HG03025 (cell line): ENCODE measurements around the gene EZR.

Experiments used
- ATAC-seq: cut with Tn5 transposase; IDR thresholded peaks from one replicate; pipeline ENCODE4 v1.9.1; 2021; ENCODE audit warnings: mild to moderate bottlenecking, moderate library complexity; ENCODE audit not compliant: unreplicated experiment, low FRiP score

Gene EZR

DNA sequence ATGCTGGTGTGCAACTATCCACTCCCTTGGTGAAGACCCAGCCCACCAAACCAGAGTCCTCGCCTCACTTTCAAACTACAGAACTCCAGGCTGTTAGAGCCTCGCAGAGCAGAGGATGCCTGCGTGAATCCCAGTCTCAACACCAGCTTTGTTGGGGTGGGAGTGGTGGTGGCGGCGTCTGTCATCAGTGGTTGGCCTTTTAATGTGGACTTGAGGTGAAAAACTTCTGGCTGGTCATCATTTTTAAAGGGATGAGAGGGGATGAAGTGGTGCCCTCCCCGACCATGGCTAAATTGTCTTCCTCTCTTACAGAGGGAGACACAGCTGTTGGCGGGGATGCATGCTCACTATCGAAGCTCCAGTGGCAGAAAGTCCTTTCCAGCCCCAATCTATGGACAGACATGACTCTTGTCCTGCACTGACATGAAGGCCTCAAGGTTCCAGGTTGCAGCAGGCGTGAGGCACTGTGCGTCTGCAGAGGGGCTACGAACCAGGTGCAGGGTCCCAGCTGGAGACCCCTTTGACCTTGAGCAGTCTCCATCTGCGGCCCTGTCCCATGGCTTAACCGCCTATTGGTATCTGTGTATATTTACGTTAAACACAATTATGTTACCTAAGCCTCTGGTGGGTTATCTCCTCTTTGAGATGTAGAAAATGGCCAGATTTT is 54.9 kb downstream of the EZR start:
- ATAC-seq, result no peak

DNA sequence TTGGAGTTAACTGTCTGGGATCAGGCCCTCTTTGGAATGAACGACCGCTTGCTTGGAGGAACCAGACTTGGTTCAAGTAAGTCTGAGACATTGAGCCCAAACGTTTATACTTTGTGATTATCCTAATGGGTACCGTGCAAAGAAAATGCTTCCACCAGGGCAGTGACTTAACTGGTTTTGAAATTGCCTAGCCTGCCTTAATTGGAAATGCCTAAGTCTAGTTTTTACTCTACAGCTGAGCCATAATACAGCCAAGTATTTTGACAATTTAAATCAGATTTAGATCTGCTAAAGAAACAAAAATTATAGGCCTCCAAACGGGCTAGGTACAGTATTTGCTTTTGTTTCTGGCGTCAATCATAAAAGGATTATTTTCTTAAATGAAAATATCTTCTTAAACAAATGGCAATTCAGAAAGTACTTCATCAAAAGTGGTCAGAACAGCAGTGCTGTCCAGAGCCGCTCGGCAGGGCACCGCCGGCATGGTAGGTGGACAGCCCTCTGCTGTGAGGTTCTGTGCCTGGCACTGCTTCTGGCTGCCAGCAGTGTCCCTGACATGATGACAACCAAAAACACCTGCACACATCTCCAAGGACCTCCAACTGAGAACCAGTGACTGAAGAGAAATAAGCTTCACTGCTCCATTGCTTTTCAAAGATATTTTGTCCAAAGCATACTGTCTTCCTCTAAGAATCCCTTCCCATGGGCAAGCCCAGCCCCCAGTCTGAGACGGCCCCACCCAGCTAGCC is 55.6 kb downstream of the EZR start:
- no peak for ATAC-seq

DNA sequence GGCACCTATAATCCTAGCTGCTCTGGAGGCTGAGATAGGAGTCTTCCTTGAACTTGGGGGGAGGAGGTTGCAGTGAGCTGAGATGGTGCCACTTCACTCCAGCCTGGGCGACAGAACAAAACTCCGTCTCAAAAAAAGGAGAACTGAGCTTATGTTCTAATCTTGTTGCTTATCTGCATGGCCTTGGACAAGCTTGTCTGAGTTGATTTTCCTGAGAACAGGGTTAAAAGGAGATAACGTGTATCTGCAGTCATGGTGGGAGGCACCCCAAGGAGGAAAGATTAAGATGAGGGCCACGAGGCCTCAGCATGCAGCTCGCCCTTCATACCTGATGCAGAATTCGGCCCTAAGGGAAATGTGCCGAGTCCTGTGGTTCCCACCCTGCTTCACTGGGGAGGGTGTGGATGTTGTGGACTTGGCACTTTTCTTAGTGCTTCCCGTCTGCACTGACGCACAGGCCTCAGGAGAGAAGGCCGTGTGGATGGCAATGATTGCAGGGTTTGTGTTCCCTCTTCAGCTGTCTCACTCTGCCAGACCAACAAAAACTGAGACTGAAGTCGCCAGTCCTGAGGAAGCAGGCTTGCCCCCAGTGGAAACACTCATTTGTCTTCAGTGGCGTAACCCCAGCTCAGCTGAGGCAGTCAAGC is 56.3 kb downstream of the EZR start:
- ATAC-seq, result no peak

DNA sequence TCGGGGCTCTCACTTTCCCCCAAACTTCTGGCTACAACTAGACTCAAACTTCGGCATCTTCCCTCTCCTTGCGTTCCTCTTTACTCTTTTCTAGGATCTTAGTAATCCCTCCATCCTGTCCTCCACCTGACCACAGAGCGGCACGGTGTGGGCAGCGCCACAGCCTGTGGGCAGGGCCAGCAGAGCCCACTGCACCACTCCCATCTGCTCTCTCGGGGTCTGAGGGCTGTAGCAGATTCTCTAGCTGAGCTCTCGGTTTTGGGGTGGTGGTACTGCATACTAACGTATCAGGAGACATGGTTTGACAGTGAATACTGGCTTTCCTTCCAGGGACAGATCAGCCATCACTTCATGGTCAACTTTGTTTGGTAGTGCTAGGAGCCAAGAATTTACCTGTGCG is 57.4 kb downstream of the EZR start:
- ATAC-seq, result no peak

DNA sequence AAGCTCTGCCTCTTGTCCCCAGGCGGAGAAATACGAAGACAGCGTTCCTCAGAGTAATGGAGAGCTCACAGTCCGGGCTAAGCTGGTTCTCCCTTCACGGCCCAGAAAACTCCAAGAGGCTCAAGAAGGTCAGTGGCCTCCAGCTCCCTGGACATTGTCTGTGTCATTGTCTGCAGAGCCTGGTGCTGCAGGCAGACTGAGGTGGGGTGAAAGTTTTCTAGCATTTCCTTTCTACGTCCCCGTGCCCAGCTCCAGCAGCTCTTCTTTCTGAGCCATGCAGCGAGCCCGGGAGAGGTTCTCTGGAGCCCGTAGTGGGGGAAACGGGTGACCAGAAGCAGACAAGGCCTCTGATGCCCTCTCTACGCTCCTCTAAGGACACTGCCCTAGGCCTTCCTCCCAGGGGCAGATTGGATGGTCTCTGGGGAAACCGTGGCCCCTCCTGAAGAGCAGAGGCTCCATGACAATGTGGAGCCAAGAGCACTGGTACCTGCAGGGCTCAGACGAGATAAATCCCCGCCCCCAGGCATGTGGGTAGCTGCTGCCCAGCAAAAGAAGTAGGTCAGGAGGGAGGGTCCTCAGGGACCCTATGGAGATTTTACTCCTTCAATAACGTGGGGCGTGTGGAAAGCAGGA is 58.4 kb downstream of the EZR start:
- no peak for ATAC-seq

DNA sequence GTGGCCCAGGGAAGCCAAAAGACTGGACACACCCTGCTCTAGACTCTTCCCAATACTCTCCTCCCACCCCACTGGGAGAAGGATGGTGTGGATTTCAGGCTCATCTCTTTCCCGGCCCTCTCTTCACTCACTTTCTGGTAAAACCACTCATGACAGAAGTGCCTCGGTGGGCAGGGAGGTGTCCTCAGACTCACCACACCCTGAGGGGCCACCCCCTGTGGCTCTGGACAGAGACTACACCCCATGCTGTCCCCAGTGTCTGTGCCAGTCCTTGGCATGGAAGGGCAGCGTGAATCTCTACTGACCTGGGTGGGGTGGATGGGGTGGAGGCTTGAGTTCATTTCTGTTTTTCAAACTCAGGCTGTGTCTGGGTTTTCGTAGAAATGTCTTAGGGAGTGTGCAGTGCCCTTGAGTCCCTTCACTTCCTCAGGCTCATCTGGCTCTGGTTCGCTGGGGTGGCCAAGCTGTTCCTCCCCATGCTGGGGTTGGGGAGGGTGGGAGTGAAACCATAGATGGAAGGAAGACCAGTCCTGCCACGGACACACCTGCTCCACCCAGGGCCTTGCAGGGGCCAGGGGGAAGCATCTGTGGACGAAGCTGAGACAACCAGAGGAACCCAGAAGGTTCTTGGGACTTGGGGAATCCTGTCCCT is 59.1 kb downstream of the EZR start:
- no peak for ATAC-seq

DNA sequence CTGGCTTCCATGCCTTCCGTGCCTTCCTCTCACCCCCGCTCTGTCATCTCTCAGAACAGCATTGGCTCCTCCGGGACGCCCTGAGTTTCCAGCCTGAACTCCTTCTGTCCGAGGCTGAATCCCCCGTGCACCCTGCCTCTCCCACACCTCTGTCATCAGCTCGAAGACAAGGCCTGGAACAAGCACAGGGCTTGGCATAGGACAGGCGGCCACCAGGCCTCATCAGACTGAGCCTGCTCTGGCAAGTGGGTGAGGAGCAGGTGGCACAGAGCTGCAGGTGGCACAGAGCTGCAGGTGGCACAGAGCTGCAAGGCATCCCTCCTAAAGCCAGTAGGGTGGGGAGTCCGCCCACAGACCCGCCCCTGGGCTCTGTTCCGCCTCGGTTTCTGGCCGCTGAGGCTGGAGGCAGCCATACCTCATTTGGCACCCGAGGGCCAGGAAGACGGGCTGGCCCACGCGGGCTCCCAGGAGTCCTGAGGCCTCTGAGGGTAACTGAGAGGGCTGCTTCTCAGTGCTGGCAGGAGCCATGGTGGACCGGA is 60.2 kb downstream of the EZR start:
- ATAC-seq, result no peak

DNA sequence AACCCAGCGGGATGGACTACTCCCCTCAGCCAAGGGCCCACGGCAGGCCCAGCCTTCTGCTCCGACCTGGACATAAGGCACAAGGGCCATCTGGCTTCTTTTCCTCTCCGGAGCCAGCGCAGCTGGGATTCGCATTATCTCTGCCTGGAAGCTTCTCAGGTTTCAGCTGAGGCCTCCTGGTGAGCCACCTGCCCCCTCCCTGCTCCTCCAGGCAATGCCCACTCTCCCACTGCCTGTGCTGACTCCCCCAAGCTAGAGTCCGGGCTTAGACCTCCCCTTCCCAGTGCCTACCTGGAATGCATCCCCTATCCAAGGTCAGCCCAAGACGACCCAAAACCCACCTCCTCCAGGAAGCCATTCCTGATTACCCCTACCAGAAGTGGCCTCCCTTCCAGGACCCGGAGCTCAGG is 60.7 kb downstream of the EZR start:
- no peak for ATAC-seq

DNA sequence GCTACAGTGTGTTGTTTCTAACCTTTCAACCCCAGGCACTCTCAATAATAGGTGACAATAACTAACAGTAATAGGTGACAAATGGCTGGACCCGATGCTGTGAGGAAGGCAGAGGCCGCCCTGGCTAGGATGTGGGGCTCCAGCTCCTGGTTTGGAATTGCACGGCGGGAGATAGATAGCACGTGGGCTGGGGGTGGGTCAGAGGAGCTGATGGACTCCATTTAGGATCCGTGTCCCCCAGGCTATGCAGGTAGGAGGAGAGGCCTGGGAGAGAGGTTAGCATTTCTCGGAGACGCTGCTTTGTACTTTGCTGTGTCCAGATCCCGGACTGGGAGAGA is 61.4 kb downstream of the EZR start:
- no peak for ATAC-seq

DNA sequence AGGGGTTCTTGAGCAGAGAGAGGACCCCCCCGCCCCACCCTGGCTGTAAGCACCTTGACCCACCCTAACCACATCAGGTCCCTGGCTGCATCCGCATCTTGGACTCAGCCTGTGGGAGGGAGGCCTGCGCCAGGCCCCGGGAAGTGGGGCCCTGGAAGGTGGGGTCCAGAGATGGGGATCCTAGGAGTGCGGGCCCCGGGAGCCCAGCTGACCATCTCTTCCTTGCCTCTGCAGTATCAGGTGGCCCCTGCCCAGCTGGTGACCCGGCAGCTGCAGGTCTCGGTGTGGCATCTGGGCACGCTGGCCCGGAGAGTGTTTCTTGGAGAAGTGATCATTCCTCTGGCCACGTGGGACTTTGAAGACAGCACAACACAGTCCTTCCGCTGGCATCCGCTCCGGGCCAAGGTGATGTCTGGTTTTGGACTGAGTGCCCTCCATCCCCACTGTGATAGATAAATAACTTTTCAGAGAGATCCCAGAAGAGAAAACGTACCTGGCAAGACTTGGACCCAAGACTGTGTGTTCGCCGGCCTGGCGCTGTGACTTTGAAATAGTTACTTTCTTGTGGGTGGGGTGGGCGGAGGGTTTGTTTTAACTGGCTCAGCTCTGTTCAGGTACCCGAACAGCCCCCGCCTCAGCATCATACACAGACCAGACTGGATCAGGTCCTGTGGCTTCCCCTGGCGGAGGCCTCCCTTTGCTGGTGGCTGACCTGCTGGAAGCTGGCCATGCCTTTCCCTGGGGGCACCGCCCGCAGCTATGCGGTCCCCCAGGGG is 62.0 kb downstream of the EZR start:
- ATAC-seq, result no peak

DNA sequence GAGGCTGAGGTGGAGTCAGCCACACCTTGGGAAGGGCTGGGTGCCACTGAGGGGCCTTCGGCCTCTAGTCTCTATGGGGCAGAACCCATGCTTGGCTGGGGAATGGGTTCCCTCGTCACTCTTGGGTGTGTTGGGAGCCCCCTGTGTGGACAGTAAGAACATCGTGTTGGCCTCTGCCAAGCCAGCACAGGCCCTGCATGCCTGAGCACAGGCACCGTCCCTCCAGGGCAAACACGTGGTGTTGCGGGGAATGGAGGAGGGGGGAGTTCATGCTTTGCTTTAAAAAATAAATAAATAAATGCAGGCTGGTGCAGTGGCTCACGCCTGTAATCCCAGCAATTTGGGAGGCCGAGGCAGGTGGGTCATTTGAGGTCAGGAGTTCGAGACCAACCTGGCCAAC is 63.0 kb downstream of the EZR start:
- ATAC-seq, result no peak

DNA sequence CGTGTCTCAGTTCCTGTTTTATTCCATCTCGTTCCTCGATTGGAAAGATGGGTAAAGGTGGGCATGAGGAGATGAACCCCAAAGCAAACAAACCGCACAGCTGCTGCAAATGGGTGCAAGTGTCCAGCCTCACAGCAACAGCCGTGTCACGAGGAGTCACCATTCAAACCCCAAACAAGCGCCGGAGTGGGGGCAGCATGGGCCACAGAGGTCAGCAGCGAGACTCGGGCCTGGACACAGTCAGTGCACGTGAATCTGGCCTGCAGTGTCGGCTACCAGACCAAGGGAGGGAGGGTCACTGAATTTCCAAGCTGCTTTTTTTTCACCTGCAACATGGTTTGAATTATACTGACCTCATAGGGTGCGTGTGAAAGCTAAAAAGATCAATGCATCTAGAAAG is 63.5 kb downstream of the EZR start:
- no peak for ATAC-seq

DNA sequence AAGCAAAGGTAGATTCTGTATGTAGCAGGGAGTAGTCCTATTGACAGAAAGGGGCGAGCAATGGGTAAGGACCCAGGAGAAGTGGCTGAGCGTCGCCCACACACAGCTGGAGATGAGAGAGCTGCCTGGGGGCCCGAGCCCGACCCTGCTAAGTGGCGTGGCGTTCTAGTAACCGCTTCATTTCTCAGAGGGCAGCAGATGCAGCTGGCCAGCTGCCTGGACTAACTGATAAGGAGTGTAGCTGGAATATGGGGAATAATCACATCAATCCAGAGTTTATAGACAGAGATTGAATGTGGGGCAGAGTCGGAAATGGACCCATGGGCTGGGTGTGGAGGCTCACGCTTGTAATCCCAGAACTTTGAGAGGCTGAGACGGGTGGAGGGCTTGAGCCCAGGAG is 64.4 kb downstream of the EZR start:
- no peak for ATAC-seq

DNA sequence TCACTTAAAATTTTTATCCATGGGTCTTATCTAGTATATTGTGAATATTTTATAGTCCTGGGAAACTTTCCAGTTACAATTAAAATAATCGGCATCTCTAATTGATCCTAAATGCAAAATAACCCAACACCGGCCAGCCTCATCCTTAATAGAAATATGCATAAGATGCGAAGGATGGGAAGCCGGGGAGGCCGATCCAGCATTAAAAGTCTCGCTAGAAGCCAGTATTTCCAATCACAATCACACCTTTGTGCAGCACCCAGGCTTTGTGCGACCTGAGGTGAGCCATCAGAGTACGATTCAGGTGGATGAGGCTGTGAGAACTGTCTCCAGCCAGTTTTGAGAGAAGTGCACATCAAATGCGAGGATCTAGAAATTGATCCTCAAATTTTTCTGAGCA is 65.4 kb downstream of the EZR start:
- no peak for ATAC-seq

DNA sequence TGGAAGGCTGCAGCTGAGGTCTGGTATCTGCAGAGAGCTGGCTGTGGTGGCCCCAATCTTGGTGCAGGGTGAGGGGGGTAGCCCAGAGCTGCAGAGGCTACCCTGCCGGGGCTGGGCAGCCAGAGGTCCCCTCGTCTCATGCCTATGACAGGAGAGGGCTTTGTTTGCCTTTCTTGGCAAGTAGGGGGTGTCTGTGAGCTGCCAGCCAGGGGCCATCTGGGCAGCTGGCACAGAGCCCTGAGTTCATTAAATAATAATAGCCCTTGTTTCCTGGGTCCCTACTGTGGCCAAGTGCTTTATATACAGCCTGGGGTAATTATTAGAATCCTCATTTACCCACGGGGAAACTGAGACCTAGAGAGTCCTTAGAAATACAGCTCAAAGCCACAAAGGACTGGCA is 66.6 kb downstream of the EZR start:
- no peak for ATAC-seq

DNA sequence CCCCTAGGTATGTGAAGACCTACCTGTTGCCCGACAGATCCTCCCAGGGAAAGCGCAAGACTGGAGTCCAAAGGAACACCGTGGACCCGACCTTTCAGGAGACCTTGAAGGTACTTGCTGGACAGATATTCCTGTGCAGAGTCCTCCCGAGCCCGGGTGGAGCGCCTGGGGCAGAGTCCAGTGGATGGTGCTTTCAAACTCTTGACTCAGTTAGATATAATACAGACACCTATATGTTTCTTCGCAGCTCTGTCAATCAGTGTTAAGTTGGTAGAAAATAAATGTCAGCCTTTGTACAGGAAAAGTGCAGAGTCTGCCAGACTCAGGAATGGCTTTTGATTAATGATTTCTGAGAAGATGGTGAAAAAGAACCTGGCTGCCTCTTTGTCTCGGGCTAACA is 67.2 kb downstream of the EZR start:
- no peak for ATAC-seq

DNA sequence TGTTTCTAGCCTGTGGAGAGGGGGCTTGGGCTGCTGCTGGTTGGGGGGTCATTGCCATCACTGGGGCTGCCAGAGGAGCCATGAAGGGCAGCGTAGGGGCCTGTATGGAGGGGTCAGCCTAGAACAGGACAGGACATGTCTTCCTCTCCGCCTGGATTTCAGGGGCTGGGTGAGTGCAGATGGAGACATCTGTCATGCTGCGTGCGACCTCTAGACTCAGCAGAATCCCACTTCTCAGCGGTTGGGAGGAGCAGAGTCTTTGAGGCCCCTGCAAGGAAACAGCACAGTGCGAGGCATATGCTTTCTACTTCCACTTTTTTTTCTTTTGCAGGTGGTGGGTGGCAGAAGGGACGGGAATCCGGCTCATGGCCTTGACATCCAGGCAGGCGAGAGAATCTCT is 67.9 kb downstream of the EZR start:
- ATAC-seq, result no peak

DNA sequence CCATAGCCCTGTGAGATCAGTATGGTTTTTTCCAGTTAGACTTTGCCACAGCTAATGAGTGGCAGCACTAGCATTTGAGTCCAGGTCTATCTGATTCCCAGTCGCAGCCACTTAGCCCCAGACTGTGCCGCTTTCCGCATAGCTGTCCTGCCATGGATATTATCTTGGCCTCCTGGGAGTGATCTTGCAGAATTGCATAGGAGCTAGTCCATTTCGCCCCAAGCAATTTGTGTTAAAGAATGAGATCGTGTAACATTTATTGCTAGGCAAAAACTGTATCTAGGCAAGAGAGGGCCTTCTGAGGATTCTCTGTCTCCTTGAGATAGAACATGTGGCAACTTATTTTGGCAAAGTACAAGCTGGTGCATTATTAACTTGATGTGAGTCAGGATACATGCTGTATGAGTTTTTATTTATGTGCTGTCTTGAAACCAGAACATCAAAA is 74.2 kb downstream of the EZR start:
- ATAC-seq, result no peak

DNA sequence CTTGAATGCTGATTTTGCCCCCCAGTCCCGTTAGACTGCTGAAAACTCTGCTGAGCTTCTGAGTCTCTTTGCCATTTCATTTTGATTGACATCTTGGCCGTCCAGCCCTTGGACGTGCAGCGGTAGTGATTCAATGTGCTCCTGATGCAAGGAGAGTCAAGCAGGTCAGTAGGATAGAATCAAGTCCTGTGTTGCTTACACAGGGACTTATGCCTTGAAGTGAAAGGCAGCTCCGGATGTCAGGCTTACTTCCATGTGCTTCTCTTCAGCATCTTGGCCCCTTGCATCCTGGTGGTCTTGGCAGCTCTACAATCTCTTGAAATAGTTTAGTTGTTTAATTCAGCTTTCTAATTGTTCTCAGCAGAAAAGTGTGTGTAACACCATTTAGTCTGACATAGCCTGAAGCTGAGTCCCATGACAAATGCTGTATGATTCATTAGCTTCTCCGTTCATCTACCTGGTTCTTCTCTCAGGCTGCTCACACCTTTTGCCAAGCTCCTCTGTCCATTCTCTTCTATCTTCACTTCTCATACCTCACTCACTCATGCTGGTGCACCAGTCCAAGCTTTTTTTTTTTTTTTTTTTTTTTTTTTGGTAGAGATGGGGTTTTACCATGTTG is 76.0 kb downstream of the EZR start:
- ATAC-seq, result no peak

DNA sequence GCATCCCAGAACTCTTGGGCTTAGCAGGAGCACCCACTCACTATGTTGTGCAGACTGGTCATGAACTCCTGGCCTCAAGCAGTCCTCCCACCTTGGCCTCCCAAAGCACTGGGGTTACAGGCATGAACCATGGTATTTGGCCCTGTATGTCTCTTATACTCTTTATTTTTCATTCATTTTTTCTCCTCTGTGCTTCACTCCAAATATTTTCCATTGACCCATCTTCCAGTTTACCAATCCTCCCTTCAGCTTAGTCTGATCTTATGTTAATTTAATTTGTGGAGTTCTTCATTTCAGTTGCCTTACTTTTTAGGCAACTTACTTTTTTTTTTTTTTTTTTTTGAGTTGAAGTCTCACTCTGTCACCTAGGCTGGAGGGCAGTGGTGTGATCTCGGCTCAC is 79.5 kb downstream of the EZR start:
- ATAC-seq, result no peak
